GM19193 (cell line): Measurements from ENCODE around the gene NEK8.

Experiments used
- POLR2A ChIP-seq: IDR thresholded peaks from 4 replicates; pipeline ENCODE4 v1.6.1; 2011; ENCODE audit not compliant: insufficient read depth, insufficient read length; ENCODE audit errors: extremely low read depth

The NEK8 gene

DNA sequence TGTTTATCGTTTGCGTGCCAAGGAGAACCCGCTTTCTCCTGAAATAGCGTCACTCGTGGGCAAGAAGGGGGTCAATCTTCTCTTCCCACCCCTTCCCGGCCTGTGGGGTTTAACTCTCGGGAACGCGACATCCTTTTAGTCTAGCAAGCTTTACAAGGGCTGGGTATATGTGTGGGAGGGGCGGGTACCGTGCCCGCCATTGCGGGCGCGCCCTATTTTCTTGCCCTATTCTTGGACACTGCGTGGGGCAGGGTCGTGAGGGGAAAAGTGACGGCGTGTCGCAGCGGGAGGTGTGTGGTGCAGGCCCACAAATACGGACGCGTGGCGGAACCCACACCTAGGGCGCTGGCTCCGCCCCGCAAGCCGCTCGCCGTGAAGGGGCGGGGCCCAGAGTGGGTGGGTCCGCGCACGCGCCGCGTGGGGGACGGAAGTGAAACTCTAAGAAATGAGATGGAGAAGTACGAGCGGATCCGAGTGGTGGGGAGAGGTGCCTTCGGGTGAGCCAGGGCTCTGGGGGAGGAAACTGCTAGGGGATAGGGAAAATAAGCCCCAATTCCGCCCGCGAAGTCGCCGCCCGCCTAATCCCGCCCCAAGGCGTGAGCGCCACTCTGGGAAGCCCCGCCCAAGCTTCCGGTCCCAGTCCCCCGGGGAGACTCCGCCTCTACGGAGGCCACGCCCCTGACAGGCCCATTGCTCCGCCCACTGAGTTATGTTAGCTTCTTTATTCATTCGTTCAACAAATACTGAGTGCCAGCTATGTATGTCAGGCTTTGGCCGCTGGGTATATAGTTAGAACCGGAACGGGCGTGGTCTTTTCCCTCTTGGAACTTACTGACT is at the start of gene NEK8:
Gene NEK8, plus strand, starts transcription at position 425 of the 837 bp plus-strand sequence. Its CDS starts 26 bp downstream, at position 451.
- TF ChIP-seq POLR2A: peak; percentile 66

DNA sequence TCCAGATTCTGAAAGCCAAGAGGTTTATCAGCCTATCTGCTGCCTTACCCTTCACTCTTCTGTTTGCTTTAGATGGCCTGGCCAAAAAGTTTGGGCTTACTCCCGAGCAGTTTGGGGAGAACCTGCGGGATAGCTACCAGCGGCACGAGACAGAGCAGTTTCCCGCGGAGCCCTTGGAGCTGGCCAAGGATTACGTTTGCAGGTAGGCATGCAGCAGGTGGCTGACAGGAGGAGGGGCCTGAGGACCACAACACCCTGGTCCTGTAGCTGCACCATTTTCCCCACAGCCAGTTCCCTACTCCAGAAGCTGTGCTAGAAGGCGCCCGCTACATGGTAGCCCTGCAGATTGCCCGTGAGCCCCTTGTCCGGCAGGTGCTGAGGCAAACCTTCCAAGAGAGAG is 45.9 kb upstream of the NEK8 start:
- no peak for TF ChIP-seq POLR2A

DNA sequence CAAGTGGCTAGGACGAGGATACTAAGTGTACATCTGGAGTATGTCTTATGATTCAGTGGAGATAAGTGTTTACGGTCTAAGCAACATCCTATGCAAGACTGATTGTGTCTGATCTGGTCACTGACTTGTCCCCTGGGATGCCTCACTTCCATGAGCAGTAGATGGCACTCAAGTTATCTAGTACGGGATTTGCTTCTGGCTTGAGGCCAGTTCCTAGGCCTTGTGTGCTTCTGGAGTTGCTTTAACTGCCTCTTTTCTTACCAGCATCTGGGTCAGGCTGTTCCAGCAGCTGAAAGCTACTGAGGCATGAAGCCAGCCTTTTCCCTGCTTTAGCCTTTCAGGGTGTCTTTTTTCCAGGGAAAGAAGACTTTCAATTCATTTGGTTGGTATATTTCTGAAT is 43.6 kb upstream of the NEK8 start:
- no peak for TF ChIP-seq POLR2A

DNA sequence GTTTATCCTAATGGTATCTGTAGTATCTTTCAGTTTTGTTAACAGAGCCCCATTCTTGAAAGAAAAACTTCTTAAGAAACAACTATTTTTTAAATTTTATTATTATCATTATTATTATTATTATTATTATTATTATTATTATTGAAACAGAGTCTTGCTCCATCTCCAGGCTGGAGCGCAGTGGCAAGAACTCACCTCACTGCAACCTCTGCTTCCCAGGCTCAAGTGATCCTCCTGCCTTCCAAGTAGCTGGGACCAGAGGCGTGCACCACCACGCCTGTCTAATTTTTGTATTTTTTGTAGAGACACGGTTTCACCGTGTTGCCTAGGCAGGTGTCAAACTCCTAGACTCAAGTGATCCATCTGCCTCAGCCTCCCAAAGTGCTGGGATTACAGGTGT is 43.2 kb upstream of the NEK8 start:
- no peak for TF ChIP-seq POLR2A

DNA sequence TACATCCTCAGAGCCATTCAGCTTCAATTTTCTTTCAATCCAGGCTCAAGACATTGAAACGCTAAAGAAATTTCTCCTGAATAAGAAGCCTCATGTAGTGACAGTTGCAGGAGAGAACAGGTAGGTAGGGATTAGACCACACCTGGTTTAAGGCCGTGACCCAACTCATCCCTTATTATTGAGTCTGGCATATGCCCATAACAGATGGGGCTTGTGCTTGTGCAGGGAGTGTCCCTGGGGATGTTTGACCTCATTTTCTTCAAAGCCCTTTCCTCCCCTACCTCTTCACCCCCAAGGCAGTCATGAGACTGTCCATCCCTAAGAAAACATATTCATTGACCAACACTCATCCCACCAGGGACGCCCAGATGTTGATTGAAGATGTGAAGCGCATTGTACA is 42.3 kb upstream of the NEK8 start:
- no peak for TF ChIP-seq POLR2A

DNA sequence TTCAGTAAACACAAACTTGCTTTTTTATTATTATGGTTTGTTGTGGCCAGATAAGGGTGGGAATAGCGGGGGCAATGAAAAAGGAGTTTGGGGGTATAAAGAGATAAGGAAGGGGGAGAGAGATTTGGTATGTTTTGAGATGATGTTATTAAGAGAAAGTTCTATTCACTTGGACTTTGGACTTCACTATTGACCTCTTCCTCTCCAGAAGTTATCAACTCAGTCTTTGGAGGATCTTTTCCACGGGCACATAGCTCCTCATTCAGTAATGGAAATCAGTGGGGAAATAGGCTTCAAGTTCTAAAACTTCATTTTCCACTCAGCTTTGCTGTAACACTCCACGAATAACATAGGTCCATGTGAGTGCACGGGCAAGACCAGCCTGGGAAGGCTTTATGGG is 40.1 kb upstream of the NEK8 start:
- no peak for TF ChIP-seq POLR2A

DNA sequence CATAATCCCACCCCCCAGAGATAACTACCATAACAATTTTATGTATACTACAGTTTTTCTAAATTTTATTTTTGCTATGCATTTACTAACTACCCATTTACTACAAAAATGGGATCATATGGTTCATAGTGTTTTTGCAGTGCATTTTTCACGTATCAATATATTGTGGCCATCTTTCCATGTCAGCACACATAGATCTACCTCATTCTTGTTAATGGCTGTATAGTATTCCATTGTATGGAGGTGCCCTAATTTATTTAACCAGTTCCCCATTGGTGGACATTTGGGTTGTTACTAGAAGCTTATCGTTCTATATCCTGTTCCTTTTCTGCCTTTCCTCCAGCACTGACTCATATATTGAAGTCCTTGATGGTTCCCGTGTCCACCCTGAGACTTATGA is 39.6 kb upstream of the NEK8 start:
- no peak for TF ChIP-seq POLR2A

DNA sequence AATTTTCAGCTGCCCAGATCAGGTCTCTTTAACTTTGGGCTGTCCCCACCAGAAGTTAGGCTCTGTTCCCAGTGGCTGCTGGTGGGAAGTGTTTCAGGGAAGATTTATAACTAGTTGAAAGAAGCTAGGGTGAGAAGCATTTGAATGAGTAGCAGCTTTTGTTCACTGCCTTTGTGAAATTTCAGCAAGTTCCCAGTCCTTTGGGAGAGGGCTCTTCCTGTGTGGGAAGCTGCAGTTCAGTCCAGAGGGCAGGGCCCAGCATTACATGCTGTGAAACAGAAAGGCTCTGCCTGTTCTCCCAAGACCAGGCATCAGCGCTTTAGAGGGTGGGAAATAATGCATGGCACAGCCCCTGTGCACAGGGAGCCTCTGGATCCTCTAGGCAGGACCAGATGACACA is 34.7 kb upstream of the NEK8 start:
- TF ChIP-seq POLR2A: no peak

DNA sequence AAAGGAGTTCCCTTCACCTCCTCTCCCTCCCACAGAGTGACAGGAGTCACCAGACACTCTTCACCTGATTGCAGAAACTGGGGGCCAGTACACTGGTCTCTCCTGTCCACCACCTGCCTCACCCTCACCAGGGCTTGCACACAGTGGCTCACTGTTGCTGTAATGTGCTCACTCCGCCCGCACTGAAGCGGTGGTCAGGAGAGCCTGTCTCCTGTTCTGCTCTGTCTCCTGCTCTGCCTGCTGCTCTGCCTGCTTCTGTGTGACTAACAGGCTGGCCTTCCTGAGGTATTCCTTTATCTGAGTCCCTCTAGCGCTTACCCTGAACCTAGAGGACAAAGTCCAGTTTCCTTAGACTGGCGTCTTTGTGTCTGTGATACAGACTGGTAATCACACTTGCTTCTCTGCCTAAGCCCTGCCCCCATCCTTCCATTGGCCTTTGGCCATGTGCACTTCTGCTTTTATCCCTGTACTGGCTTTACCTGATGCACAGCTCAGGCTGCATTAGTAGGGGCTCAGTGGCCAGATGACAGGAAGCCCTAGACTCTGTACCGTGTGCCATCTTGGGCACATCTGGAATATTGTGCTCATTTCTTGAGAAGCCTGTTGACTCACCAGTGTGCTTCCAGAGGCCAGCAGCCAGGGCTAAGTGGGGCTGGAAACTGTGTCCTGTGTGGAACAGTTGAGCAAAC is 30.2 kb upstream of the NEK8 start:
- TF ChIP-seq POLR2A: no peak

DNA sequence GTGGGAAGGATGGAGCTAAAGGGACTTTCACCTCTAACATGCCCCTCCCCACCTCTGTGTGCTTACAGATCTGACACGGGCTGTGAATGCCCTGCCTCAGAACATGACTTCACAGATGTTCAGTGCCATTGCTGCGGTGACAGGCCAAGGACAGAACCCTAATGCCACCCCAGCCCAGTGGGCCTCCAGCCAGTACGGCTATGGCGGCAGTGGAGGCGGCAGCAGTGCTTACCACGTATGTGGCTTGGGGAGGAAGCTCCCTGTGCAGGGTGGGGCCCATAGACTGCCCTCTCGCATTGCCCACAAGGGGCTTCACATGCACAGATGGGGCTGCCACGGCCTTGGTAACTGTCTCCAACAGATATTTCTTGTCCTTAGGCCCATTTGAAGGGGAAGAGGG is 28.3 kb upstream of the NEK8 start:
- no peak for TF ChIP-seq POLR2A

DNA sequence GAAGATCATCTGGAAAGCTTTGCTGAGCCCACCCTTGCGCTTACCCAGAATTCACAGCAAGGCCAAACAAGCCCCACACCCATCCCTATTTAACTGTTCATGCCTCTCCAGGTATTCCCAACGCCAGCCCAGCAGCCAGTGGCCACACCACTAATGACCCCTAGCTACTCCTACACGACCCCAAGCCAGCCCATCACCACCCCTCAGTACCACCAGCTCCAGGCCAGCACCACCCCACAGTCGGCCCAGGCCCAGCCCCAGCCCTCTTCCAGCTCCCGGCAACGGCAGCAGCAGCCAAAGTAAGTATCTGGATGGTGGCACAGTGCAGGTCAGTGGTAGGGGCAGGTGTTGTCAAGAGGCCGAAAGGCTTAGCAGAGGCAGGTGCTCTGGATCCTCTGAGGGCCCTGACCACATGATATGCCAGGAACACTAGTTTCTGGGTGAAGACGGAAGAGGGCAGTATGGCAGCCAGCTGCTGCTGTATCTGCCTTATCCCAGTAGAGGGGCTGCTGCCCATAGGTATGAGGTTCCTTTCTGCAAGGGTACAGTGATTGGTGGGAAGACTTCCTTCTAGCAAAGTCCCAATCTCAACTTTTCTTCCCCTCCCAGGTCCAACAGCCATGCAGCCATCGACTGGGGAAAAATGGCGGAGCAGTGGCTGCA is 27.6 kb upstream of the NEK8 start:
- no peak for TF ChIP-seq POLR2A

DNA sequence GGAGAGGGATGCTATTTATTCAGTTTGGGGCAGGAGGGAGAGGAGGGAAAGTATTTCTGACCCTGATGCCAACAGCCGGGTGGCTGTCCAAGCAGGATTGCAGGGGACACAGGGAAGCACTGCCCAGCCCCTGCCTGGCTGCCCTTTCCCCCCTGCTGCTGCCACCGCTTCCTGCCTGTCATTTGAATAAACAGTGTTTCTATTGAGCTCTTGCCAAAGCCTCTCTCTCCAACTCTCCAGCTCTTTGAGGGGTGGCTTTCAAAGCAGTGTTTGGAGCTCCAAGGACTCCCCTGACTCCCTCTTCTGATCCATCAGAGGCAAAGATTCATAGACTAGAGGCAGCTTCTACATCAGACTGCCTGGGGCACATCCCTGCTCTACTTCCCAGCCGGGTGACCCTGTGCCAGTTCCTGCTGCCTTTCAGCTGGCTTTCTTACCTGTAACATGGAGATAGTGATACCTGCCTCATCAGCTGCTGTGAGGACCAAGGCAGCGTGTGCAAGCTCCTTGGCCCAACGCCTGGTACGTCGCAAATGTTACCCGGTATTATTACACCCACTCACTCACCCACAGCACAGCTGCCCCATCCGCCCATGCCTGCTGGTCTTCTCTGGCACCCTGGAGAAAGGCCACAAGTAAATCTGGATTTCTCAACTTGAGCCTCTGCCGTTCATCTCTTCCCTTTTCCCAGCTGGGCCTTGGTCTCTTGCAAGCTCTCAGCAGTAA is 26.4 kb upstream of the NEK8 start:
- no peak for TF ChIP-seq POLR2A

DNA sequence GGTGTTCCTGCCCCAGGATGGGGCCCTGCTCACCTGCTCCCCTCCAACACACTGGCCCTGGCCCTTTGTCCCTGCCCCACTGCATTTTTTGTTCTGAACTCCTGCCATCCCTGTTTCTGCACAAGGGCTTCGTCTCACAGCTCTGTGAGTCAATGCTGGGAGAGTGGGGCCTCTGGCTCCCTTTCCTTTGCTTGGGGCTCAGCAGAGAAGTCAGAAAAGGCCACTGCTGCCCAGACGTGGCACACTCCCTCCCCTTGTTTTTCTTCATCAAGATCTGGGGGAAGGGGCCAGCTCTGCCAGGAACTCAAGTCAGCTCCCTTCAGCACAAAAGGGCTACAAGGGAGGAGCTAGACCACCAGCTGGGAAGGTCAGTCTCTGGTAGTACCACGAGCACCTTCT is 25.8 kb upstream of the NEK8 start:
- no peak for TF ChIP-seq POLR2A

DNA sequence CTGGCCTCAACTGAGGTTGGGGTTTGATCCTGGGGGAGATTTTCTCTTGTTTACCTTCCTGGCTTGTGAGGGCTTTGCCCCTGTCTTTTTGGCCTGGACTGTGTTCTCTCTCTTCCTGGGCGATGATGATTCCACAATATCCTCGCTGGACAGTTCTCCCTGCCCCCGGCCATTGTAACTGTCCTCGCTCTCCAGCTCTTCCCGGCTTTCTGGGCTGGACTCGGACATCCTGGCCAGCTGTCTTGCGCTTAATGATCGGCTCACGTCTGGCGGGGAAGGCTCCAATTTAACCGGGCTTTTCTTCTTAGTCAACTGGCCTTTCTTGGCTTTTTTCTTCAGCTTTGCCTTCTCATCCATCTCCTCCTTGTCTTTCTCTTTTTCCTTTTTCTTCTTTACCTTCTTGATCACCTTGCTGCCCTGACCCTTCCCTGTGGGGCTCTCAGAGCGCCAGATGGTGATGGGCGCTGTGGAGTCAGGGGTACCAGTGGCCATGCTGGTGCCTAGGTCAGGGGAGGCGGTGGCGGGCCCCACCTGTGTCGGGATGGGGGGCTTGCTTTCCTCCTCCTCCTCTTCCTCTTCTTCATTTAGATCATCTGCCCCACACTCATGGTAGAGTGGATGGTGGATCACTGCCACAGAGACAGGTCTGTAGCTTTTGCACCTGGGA is 24.9 kb upstream of the NEK8 start:
- no peak for TF ChIP-seq POLR2A
